HFFc6 (cell line): ENCODE results near the gene BPIFB2. TPM values are rescaled to one million over a fixed set of nuclear protein-coding genes. Genes with fewer than 3 reads are reported as not detected.
A peak's percentile ranks its signal among the peaks of the same experiment; 100 is the strongest.

ENCODE experiments used
- DNase-seq: peaks from one replicate; pipeline ENCODE4 v3.0.0-alpha.2; 2018
- H3K27ac Mint-ChIP-seq: 2 replicates; pipeline ENCODE4 v1.8.0; 2020; ENCODE audit warnings: mild to moderate bottlenecking, mixed read lengths
- H3K27me3 Mint-ChIP-seq: 2 replicates; pipeline ENCODE4 v1.8.0; 2021; ENCODE audit warnings: mild to moderate bottlenecking, moderate library complexity, mixed read lengths; ENCODE audit not compliant: insufficient read depth
- H3K36me3 Mint-ChIP-seq: 2 replicates; pipeline ENCODE4 v1.8.0; 2021; ENCODE audit warnings: low read depth, mixed read lengths
- H3K4me1 Mint-ChIP-seq: 2 replicates; pipeline ENCODE4 v1.8.0; 2020; ENCODE audit warnings: low read depth, mixed read lengths
- H3K4me3 Mint-ChIP-seq: 2 replicates; pipeline ENCODE4 v1.8.0; 2020; ENCODE audit warnings: mild to moderate bottlenecking, moderate library complexity, mixed read lengths
- H3K9me3 Mint-ChIP-seq: 2 replicates; pipeline ENCODE4 v1.8.0; 2020; ENCODE audit warnings: mild to moderate bottlenecking, mixed read lengths
- total RNA-seq, 6 experiments: library from RNA; stranded (reverse); fragmentation: NEBNext Ultra II Directional; extraction: Animal tissue kit (Norgen Biotek cat#: 25700); gene quantifications; 2 replicates in 1 of 6; 3 replicates in 5 of 6; pipeline ENCODE4 v1.2.3, GENCODE V29; 2021
- TF ChIP-seq, protein P1 (sequence below): fragments of 200-600 bp; sonication (generic); IDR thresholded peaks from 2 replicates; pipeline ENCODE4 v1.5.0; 2021; ENCODE audit warnings: antibody characterized with exemption, mild to moderate bottlenecking

The BPIFB2 gene
- total RNA-seq, 6 experiments from 2014 or later, result not detected

DNA sequence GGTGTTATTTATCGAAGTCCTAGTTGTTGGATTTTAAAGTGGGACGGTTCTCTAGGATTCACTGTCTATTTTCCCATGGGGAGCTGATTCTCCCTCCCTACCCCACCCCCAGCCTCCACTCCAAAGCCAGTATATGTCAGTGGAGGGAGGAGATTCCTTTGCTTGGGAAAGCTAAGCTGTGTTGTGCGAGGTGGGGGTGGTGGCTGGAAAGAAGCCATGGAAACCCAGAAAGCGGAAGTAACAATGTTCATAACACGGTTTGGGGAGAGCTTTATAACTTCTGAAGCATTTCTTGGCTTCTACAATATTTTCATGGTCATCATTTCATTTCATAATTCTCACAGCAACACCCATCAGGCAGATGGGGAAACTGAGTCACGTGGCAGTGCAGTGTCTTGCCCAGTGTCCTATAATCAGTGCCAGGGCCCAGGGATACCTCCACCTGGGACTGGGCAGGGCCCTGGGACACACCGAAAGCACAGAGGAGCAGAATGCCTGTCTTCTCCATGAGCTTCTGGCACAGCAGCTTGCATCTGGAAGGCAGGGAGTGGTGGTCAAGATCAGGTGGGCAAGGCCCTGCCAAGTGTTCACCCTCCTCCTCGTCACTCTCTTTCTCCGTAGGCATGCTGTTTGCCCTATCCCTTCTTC is 7.8 kb upstream of the BPIFB2 start:
- H3K4me3 Mint-ChIP-seq, result no peak overlapping the region
- H3K27ac Mint-ChIP-seq, result no peak overlapping the region
- peaks cover 13% of the 10 kb centered on the region for H3K9me3 Mint-ChIP-seq
- H3K36me3 Mint-ChIP-seq, result no peaks in the 10 kb centered on the region
- H3K4me1 Mint-ChIP-seq, result no peaks in the 10 kb centered on the region
- TF ChIP-seq, protein P1, sequence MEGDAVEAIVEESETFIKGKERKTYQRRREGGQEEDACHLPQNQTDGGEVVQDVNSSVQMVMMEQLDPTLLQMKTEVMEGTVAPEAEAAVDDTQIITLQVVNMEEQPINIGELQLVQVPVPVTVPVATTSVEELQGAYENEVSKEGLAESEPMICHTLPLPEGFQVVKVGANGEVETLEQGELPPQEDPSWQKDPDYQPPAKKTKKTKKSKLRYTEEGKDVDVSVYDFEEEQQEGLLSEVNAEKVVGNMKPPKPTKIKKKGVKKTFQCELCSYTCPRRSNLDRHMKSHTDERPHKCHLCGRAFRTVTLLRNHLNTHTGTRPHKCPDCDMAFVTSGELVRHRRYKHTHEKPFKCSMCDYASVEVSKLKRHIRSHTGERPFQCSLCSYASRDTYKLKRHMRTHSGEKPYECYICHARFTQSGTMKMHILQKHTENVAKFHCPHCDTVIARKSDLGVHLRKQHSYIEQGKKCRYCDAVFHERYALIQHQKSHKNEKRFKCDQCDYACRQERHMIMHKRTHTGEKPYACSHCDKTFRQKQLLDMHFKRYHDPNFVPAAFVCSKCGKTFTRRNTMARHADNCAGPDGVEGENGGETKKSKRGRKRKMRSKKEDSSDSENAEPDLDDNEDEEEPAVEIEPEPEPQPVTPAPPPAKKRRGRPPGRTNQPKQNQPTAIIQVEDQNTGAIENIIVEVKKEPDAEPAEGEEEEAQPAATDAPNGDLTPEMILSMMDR, result no peak
- H3K27me3 Mint-ChIP-seq, result peaks cover 31% of the 10 kb centered on the region
- DNase-seq, result no peak

DNA sequence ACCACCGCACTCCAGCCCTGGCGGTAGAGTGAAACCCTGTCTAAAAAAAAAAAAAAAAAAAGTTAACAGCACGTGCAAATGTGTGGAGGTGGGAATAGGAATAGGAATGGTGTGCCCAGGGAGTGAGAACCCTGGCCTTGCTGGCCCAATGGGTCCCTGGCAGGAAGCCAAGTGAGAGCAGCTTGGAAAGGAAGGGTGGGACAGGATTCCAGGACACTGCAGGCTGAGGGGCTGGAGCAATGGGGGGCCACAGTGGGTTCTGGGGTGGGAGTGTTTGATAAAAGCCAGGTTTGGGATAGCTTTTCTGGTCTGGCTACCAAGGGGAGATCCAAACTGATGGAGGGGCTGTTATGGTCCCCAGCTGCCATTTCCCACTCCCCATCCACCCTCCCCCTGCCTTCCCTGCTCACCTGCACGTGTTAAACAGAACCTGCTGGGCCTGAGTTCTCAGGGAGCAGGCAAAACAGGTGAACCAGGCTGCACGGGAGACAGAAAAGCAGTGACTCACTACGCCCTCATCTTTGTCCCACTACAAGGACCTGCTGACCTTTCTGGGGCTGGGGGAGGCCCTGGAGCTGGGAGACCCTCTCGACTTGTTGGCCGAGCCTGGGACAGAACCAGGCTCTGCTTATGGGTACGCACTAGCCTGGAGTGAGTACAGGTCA is 6.6 kb upstream of the BPIFB2 start:
- Mint-ChIP-seq H3K27me3 (peaks cover 29% of the 10 kb centered on the region), H3K4me3 (no peak overlapping the region), H3K27ac (no peak overlapping the region), H3K36me3 (0 out of 2 replicates have a peak, but pooled peaks cover 4% of the 10 kb centered on the region), H3K4me1 (no peaks in the 10 kb centered on the region), H3K9me3 (peaks cover 7% of the 10 kb centered on the region)
- DNase-seq, result no peak
- TF ChIP-seq, protein P1, result no peak

DNA sequence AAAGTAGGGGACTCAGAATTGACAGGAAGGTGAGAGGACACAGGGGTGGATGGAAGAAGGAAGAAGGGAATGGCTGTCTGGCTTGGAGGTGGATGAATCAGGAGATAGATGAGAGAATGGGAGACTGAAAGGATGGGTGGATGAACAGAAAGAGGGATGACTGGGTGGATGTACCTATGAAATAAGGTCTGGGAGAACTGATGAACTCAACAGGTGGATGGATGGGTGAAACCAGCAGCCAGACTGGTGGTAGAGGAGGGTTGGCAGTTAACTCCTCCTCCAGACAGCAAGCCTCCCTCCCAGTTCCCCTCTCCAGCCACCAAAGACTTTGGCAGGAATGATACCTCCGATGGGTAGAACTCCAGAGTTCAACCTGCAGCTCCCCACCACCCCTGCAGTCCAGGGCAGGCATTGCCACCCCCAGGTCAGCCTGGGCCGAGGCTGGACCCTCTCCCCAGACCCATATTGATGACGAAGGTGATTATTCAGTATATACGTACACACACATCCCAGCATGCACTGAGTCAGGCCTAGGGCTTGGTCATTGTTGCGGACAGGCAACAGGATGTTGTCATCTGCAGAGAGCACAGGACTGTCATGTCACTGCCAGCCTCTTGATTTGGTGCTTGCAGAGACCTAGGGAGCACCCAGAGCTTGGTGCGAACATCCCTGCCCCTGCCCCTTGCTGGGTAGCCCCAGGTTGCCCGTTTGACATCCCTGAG is 5.3 kb upstream of the BPIFB2 start:
- H3K4me3 Mint-ChIP-seq, result no peak overlapping the region
- no peak overlapping the region for H3K27ac Mint-ChIP-seq
- H3K9me3 Mint-ChIP-seq, result peaks cover 6% of the 10 kb centered on the region
- H3K4me1 Mint-ChIP-seq, result no peaks in the 10 kb centered on the region
- TF ChIP-seq, protein P1, result no peak
- DNase-seq, result no peak
- H3K36me3 Mint-ChIP-seq, result 0 out of 2 replicates have a peak, but pooled peaks cover 4% of the 10 kb centered on the region
- H3K27me3 Mint-ChIP-seq, result peaks cover 29% of the 10 kb centered on the region

DNA sequence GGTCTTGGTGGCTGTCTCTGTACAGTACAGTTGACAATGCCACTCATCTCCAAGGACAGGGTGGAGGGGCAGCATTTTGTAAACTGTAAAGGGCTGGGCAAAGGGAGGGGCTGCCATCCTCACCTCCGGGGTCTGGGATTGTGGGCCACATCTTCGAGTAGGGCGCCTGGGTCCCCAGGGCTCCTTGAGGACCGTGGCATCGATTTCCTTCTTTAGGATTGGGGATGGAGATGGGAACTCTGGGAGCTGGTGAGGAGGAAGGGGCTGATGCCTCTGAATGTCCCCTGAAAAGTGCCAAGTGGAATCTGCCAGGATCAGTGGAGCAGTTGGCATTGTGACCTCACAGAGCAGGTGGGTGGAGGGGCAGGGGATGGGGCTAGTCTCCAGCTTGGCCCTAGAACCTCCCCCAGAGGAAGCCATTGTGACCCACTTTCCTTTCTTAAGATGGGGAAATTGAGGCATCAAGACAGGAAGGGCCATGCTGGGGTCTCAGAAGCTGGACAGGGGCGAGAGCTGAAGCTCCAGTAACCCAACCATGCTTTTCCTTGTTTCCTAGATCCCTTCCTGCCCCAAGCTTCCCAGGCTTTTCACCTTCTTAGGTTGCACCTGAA is 3.3 kb upstream of the BPIFB2 start, which contains the start of gene SUN5:
SUN5 (minus strand) TSS at position 293 of the 611 bp plus-strand sequence; CDS start at position 200, 93 bp downstream.
- H3K4me3 Mint-ChIP-seq, result no peak within 1 kb of the TSS
- TF ChIP-seq, protein P1, result no peak
- H3K27ac Mint-ChIP-seq, result no peak within 1 kb of the TSS
- peaks cover 18% of the 10 kb centered on the region for H3K27me3 Mint-ChIP-seq
- 0 out of 2 replicates have a peak, but pooled peaks cover 4% of the 10 kb centered on the region for H3K36me3 Mint-ChIP-seq
- DNase-seq, result no peak
- no peaks in the 10 kb centered on the region for H3K4me1 Mint-ChIP-seq
- peaks cover 6% of the 10 kb centered on the region for H3K9me3 Mint-ChIP-seq

DNA sequence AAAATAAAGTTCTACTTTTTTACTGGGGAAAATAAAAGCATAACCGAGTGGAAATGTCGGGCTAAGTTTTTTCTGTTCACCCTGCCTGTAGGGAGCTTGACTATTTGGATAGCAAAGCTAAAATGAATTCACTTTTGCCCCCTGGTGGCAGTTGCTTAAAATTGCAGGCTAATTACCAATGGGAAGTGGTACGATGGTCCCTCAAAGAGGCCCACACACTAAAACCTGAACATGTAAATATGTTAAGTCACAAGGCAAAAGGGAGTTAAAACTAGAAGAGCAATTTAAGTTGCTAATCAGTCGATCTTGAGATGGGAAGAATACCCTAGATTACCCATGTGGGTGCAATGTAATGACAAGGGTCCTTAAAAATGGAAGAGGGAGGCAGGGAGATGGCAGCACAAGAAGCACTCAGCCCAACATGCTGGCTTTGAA is 2.4 kb upstream of the BPIFB2 start:
- DNase-seq, result no peak
- Mint-ChIP-seq H3K4me3 (no peak overlapping the region), H3K4me1 (no peaks in the 10 kb centered on the region), H3K36me3 (0 out of 2 replicates have a peak, but pooled peaks cover 4% of the 10 kb centered on the region), H3K9me3 (peaks cover 6% of the 10 kb centered on the region), H3K27me3 (peaks cover 18% of the 10 kb centered on the region), H3K27ac (no peak overlapping the region)
- TF ChIP-seq, protein P1, result peak; percentile 83
